Superior temporal gyrus (tissue), 1 donor: ENCODE results near the gene YEATS2.
"Not testable (repeated sequence)": the region's sequence is repeated elsewhere in the genome, so short reads cannot be mapped to it uniquely, and the experiment has no call there.

Experiments used
- DNase-seq: peaks from one replicate; pipeline ENCODE4 v3.0.0-alpha.2; 2016; ENCODE audit errors: extremely low spot score

YEATS2 gene

DNA sequence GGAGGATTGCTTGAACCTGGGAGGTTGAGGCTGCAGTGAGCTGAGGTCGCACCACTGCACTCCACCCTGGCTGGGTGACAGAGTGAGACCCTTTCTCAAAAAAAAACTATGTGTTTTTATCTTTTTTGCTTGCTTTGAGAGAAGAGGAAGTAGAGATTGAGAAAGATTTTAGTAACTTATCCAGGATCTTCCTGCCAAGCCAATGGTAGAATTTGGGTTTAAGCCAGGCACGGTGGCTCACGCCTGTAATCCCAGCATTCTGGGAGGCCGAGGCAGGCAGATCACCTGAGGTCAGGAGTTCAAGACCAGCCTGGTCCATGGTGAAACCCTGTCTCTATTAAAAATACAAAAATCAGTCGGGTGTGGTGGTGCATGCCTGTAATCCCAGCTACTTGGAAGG is 78.9 kb downstream of the YEATS2 start:
- DNase-seq = not testable (repeated sequence)

- DNase-seq = no peak
Measured at GRCh38 chr3:183777016-183777618, 79.5 kb downstream of the YEATS2 start.

DNA sequence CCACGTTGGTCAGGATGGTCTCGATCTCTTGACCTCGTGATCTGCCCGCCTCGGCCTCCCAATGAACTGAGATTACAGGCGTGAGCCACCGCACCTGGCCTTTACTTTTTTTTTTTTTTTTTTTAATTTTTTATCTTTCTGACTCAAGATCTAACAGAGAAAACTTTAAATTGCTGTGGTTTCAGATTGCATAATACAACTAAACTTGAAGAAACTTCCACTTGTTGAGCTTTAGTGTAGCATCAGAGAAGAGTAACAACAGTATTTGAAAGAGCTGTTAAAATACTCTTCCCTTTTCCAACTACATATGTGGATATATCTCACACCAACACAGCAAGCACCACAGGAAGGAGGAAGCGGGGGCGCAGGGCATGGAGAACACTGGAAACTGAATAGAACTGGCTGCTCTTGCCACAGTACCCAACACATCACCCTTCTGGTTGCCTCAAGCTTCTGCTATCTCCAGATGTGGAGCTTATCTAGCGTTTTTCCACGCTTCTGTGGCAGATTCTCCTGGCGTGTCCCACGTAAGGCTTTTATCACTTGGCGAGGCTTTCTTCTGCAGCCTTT is 82.4 kb downstream of the YEATS2 start:
- no peak for DNase-seq

GRCh38 chr3:183781246-183781645 is 83.6 kb downstream of the YEATS2 start:
- no peak for DNase-seq

DNA sequence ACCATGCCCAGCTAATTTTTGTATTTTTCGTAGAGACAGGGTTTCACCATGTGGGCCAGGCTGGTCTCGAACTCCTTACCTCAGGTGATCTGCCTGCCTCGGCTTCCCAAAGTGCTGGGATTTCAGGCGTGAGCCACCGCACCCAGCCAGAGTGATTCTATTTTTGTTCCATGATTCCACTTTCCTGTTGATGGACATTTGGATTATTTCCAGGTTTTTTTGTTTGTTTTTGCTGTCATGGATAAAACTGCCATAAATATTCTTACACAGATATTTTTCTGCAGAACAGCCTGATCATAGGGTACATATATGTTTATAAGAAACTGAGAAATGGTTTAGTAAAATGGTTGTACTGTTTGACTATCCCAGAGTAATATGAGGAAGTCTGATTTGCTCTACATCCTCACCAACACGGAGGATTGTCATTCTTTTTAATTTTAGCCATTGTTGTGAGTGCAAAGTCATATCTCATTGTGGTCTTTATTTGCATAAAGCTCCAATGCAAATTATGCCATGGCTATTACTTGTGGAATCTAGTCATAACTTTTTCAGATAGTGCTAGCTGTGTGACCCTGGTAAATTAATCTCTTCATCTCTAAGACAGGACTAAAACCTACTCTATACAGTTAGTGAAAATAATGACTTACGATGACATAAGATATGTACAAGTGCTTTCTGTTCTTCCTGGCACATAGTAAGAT is 85.1 kb downstream of the YEATS2 start:
- no peak for DNase-seq

DNA sequence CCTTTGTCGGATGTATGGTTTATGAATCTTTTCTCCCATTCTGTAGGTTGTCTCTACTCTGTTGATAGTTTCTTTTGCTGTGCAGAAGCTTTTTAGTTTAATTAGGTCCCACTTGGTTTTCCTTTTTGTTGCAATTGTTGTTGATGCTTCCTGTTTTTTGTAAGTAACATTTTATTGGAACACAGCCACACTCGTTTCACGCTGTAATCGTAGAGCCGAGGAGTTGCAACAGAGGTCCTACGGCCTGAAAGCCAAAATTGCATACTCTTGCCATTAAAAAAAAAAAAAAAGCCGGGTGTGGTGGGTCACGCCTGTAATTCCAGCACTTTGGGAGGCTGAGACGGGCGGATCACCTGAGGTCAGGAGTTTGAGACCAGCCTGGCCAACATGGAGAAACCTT is 86.9 kb downstream of the YEATS2 start:
- DNase-seq = not testable (repeated sequence)

DNA sequence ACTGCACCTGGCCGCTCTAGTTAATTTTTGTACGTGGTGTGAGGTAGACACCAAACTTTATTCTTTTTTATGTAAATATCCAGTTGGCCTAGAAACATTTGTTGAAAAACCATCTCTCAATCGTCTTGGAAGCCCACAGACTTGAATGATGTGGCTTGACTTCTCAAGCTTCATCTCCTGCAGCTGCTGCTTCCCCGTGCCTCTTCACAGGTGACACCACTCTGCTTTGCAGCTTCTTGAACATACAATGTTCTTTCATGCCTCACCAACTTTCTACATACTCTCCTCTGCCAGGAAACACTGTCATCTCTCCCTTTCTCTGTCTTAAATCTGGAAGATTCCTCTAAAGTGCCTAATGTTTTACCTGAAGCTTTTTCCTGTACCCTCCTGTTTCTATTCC is 92.2 kb downstream of the YEATS2 start:
- no peak for DNase-seq

DNA sequence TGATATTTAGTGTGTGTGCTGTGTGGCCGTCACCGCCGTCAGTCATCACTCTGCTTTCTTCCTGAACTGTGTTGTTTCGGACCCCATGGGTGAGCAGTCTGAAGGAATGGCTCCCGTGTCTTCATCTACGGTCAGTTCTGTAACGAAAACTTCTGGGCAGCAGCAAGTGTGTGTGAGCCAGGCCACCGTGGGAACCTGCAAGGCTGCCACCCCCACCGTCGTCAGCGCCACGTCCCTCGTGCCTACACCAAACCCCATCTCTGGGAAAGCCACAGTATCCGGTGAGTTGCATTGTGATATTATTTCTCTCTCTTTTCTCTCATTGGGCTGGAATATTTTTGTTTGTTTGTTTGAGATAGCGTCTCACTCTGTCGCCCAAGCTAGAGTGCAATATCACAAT is 93.1 kb downstream of the YEATS2 start:
- DNase-seq = no peak

GRCh38 chr3:183792976-183793375 is 95.4 kb downstream of the YEATS2 start:
- no peak for DNase-seq

DNA sequence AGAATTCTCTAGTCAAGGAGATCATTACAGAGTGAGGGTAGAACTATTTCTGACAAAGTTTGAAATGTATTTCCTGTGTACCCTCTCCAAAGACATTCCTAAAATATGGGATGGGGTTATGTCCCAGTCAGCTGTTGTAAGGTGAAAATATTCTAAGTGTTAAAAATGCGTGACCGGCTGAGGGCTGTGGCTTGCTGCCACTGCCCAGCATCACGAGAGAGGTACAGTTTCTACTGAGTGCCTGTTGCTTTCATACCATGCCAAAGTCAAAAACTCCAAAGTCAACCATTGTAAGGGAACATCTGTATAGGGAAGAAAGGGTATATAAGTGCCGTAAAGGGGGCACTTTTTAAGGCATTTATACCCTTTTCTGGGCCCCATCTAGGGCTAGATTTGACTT is 96.9 kb downstream of the YEATS2 start:
- DNase-seq = no peak

- no peak for DNase-seq
Measured at GRCh38 chr3:183796372-183796771, 98.8 kb downstream of the YEATS2 start.

GRCh38 chr3:183797996-183798395 is 100.4 kb downstream of the YEATS2 start:
- no peak for DNase-seq

DNA sequence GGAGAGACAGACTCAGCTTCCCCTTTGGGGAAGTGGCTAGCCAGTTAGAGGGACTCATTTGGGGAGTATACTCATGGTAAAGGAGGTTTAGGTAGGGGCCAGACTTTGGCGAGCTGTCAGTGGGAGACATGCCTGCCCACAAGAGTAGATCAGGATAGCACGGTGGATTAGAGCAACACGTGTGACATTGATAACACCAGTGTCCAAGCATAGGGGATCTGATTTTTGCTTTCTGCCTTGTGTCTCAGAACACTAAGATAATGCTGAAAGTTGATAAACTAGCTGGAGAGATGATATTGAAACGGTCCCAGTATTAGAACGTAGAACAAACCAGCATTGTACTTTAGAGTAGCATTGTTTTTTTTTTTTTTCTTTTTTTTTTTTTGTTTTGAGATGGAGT is 101.9 kb downstream of the YEATS2 start:
- DNase-seq = peak; percentile 82

DNA sequence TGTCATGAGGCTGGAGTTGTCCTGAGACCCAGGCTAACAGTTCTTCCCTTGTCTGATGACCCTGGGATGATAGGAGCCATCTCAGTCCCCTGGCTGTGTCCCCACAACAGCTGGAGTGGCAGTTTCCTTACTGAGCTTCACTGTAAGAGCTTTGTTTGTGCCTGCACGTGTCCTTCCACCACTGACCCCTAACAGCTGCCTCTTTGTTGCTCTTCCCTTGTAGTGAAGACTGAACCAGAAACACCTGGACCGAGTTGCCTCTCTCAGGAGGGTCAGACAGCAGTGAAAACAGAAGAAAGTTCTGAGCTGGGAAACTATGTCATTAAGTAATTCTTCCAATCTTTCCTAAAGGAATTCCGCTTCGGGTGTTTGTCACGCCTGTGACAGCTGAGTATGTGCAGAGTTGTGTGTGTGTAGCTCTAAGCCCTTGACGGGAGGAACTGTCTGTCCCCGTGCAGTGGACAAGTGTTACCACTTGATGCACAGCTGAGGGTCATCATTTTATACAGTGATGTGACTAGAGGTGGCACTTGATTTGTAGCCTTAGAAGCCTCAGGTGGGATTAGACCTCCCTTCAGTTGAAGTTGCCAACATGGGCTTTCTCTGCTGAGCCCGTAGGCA is 102.8 kb downstream of the YEATS2 start:
- peak; percentile 96 for DNase-seq

DNA sequence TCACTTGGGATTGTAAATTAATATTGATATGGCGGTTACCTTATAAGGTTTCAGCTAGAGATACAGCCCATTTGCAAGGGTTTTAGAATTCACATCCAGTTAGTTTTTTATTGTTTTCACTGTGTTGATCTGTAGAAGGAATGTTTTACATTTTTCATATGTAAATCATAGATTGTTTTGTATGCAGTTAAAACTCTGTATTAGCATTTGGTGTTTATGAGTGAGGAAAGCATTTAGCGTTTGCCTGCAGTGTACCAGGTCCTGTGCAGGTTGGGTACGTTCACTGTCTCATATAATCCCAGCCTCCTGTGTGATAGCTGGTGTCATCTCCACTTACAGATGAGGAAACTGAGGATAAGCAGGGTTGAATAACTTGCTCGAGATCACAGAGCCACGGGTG is 104.0 kb downstream of the YEATS2 start:
- DNase-seq = no peak

- DNase-seq = peak; percentile 73
Measured at GRCh38 chr3:183802989-183803388, 105.4 kb downstream of the YEATS2 start.

DNA sequence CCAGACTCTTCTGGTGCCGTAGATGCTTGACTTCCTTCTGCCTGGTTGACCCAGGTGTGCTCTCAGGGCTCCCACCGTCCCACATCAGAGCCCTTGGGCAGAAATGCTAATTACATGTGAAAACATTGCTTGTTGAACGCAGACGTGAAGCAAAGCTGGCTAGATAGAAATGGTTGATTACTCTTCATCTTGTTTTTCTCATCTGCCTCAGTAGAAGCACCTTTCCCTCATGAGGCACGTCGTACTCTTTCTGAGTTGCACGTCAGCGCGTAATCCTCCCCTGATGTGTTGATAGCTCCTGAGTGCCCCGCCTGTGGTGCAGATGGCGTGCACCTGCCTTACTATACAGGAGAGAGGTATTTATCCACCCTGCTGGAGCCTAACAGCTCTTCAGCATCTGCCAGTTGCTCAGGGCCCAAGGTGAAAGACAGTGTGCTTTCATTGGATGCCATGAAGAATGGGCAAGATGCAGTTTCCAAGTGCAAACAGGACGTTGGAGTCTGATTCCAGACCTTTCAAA is 109.7 kb downstream of the YEATS2 start:
- DNase-seq = no peak

GRCh38 chr3:183807881-183808280 is 110.3 kb downstream of the YEATS2 start:
- no peak for DNase-seq

- DNase-seq = no peak
Measured at GRCh38 chr3:183808355-183808754, 110.8 kb downstream of the YEATS2 start.

- DNase-seq = no peak
Measured at GRCh38 chr3:183809270-183809669, 111.7 kb downstream of the YEATS2 start.

DNA sequence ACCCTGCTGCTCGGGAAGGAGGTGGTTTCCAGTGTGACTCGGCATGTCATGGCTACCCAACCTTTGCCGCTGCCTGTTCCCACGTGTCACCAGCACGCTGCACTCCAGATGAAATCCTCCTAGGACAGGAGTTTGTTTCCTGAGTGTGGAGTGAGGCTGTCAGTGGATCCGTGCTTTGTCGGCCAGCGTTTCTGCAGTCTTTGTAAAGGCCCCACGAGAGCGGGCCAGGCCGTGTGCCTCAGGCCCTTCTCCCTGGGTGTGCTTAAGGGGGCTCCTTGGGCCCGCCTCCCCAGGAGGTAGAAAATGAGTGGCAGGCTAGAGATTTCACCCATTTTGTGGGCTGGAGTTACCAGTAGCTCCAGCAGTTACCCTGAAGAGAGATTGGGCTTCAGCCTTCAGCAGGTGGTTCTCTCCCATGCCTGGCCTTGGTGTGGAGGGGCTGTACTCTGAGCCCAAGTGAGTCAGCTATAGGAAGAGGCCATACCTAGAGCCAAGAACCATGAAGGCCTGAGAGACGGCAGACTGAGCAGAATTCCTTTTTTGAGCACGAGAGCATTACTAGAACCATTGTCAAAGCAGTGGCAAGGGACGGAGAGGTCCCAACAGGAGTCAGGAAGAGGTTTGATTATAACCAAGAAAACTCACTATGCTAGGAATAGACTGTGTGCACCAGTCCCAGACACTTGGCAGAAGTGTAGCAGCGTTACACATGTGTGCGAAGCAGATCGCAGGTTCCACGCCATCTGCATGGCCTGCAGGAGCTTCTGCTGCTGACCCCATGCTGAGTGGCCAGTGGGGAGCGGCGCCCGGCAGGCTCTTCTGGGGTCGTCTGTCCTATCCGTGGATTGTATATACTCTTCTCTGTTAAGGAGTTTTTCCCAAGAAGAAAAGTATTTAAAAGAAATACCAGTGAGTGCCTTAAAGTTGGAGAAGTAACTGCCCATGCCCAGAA is 113.3 kb downstream of the YEATS2 start:
- DNase-seq = no peak

- no peak for DNase-seq
Measured at GRCh38 chr3:183811638-183812037, 114.0 kb downstream of the YEATS2 start.
